ENCODE measurements around the gene UACA. TPM values are rescaled to one million over a fixed set of nuclear protein-coding genes. Genes with fewer than 3 reads are reported as not detected.

Gene UACA
- total and polyA plus RNA-seq, 2 of the 8 experiments (the other 6 are each of a cell fraction or from before 2014, with no cell fraction given) = 28.6 to 38.9 TPM

- no peak overlapping the region for H3K4me2 ChIP-seq (ENCODE audit: insufficient read depth in 1 of 2, low read depth in 2 of 2, low read length in 2 of 2)
- no peak overlapping the region for H3K23ac ChIP-seq (ENCODE audit: insufficient read length)
- H3K9ac ChIP-seq (replicated peaks in 1 of 4; ENCODE audit: extremely low read depth in 1 of 4, low read depth in 3 of 4, low read length in 3 of 4) = no peak overlapping the region
- H3K36me3 ChIP-seq (ENCODE audit: control insufficient read depth in 2 of 4, insufficient read depth in 4 of 4, low read length in 3 of 4) = no peaks in the 10 kb centered on the region
- no peaks in the 10 kb centered on the region for H3K23me2 ChIP-seq (ENCODE audit: low read depth, low read length)
- no peaks in the 10 kb centered on the region for H3K27me3 ChIP-seq (replicated peaks in 1 of 4; ENCODE audit: control insufficient read depth in 3 of 4, extremely low read depth in 1 of 4, insufficient read depth in 3 of 4, low read length in 3 of 4)
- no peak overlapping the region for H2BK20ac ChIP-seq (ENCODE audit: low read length)
- H3K27ac ChIP-seq (ENCODE audit: low read depth, low read length) = no peak overlapping the region
- no peak overlapping the region for H4K91ac ChIP-seq (replicated peaks; ENCODE audit: insufficient read length, low read length)
- no peak overlapping the region for H2BK15ac ChIP-seq (ENCODE audit: low read length)
- H3K4me1 ChIP-seq (replicated peaks in 1 of 4; ENCODE audit: control insufficient read depth in 3 of 4, insufficient read depth in 4 of 4, low read length in 3 of 4) = no peaks in the 10 kb centered on the region; a peak in 1 of 7 replicates
- no peak overlapping the region for H2AK5ac ChIP-seq (ENCODE audit: low read depth, low read length)
- H2BK5ac ChIP-seq (ENCODE audit: low read depth, low read length) = no peak overlapping the region
- no peak overlapping the region for H2AFZ ChIP-seq (ENCODE audit: low read length)
- ChIA-PET CTCF (ENCODE audit: partially characterized antibody) (interaction anchor here (0.7 kb wide), 1 partner anchor 31 kb away, joined by 3 read pairs; no protein-coding TSS in a partner anchor), POLR2A (ENCODE audit: partially characterized antibody) (interaction anchor here (1.5 kb wide), 1 partner anchor 10 kb away, joined by 3 read pairs; the partner anchor contains the start of gene UACA)
- H3K14ac ChIP-seq (ENCODE audit: insufficient read length) = no peak overlapping the region
- no peak overlapping the region for H3K4me3 ChIP-seq (ENCODE audit: extremely low read depth in 1 of 4, insufficient read depth in 2 of 4, low read depth in 3 of 4, low read length in 4 of 4)
- no peak overlapping the region for H3K56ac ChIP-seq (replicated peaks; ENCODE audit: insufficient read length, low read depth, low read length)
- no peak overlapping the region for H3K18ac ChIP-seq (ENCODE audit: extremely low read depth, low read length)
- TF ChIP-seq HDAC6 (IDR thresholded peaks at IDR 0.05; ENCODE audit: low read depth, low read length) (no peak), JUND (IDR thresholded peaks at IDR 0.05; ENCODE audit: low read length) (no peak), RFX5 (IDR thresholded peaks at IDR 0.05; ENCODE audit: borderline replicate concordance, low read depth, low read length) (no peak)
- no peak for DNase-seq (ENCODE audit: low read depth in 1 of 2, low spot score in 2 of 2)
- no peak overlapping the region for H4K5ac ChIP-seq (ENCODE audit: insufficient read length, low read depth, low read length)
- H4K8ac ChIP-seq (ENCODE audit: extremely low read depth, insufficient read depth, low read length) = no peak overlapping the region
- 62% methylated on average over 4 of the region's 4 CpGs; no CpG with 5 or more reads in 1 of the 2 experiments for WGBS, 2 experiments (ENCODE audit: extremely low coverage in 1 of 2, insufficient coverage in 1 of 2, insufficient read length in 1 of 2, insufficient replicate concordance in 2 of 2, low coverage in 1 of 2, low lambda C conversion rate in 2 of 2, missing lambda C conversion rate in 1 of 2)
- no peaks in the 10 kb centered on the region for H3K79me1 ChIP-seq (ENCODE audit: low read depth, low read length)
- H3K4ac ChIP-seq (replicated peaks; ENCODE audit: insufficient read length, low read depth, low read length) = no peak overlapping the region
- H3K79me2 ChIP-seq (ENCODE audit: control insufficient read depth in 1 of 2, insufficient read depth in 2 of 2, low read length in 2 of 2) = no peaks in the 10 kb centered on the region; a peak in 1 of 4 replicates
- H3K9me3 ChIP-seq (ENCODE audit: insufficient read depth in 2 of 2, low read depth in 1 of 2, low read length in 1 of 2) = no peaks in the 10 kb centered on the region
- no peak overlapping the region for H2BK120ac ChIP-seq (replicated peaks; ENCODE audit: low read depth, low read length)
- no peak for FAIRE-seq
- peaks cover 0 to 1% of the 10 kb centered on the region in 2 experiments for H4K20me1 ChIP-seq (replicated peaks in 1 of 2; ENCODE audit: control insufficient read depth in 1 of 2, insufficient read depth in 2 of 2, low read length in 2 of 2)
- H2BK12ac ChIP-seq (ENCODE audit: low read depth, low read length) = no peak overlapping the region
Observed at GRCh38 chr15:70753101-70753829, 10.1 kb downstream of the UACA start.
